Measurements from ENCODE around the gene TPM1. TPM values are rescaled to one million over a fixed set of nuclear protein-coding genes. Genes with fewer than 3 reads are reported as not detected.

The TPM1 gene
- total RNA-seq, 1 donor from 2014 or later: 4,149 TPM

DNA sequence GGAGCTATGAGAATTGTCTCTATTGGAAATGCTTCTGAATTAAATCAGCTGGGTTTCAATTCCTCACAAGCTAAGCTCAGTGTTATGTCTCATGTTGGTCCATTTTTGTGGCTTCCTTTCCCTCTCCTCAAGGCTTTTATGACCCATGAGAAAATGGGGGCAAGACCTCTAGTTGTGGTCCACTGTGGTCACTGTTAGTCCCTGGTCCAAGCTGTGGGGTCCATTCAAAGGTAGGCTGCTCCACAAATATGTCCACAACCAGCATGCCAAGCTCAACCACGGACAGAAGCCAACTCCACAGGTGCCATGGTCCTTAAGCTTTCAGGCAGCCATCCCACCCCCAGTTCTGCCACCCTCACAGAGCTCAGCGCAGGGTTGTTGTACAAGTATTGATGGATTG, 14.9 kb upstream of the TPM1 start:
- H3K9me3 ChIP-seq (ENCODE audit: control insufficient read depth in 3 of 3, low read length in 3 of 3): no peaks in the 10 kb centered on the region
- H3K27me3 ChIP-seq (ENCODE audit: control insufficient read depth in 3 of 3, insufficient read depth in 3 of 3, low read length in 3 of 3): no peaks in the 10 kb centered on the region
- peaks cover 4 to 8% (median 4%) of the 10 kb centered on the region in 3 donors for H3K4me1 ChIP-seq (ENCODE audit: control insufficient read depth in 3 of 3, insufficient read depth in 3 of 3, low read length in 3 of 3)
- H3K4me3 ChIP-seq (ENCODE audit: low read length in 3 of 3): no peak overlapping the region
- no peaks in the 10 kb centered on the region for H3K36me3 ChIP-seq (ENCODE audit: control insufficient read depth in 3 of 3, insufficient read depth in 3 of 3, low read length in 3 of 3)
- H3K9ac ChIP-seq (ENCODE audit: low read depth in 1 of 3, low read length in 3 of 3): no peak overlapping the region
- no peak overlapping the region for H3K27ac ChIP-seq (ENCODE audit: low read depth, low read length)

DNA sequence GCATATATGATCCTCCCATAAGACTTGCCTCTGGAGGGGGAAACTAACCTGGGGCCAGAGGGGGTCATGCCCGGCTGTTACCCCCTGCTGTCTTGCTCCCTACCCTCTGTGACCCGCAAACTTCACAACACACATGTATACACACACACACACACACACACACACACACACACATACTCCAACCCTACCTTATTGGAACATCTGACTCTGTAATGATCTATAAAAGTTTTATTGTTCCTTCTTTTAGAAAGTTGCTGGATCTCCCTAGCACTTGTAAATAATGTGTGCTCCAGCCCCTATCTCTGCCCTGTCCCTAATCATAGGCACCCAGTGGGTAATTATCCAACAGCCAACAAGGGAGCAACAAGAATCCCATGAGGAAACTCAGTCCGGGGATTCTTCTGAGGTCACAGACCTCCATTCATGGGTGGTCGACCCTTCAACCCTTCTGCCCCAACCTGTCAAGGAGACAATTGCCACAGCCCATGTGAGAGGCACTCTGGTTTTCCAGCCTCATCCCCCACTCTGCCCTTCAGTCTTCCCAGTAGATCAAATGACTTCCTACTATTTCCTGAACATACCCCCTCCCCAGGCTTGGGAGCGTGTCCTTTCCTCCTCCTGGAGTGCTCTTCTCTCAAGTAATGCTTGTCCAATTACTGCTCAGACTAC, 14.0 kb upstream of the TPM1 start:
- H3K4me1 ChIP-seq (ENCODE audit: control insufficient read depth in 3 of 3, insufficient read depth in 3 of 3, low read length in 3 of 3): peaks cover 4 to 8% (median 4%) of the 10 kb centered on the region in 3 donors
- no peak overlapping the region for H3K9ac ChIP-seq (ENCODE audit: low read depth in 1 of 3, low read length in 3 of 3)
- H3K27me3 ChIP-seq (ENCODE audit: control insufficient read depth in 3 of 3, insufficient read depth in 3 of 3, low read length in 3 of 3): no peaks in the 10 kb centered on the region
- no peak overlapping the region for H3K27ac ChIP-seq (ENCODE audit: low read depth, low read length)
- H3K36me3 ChIP-seq (ENCODE audit: control insufficient read depth in 3 of 3, insufficient read depth in 3 of 3, low read length in 3 of 3): no peaks in the 10 kb centered on the region
- no peak overlapping the region for H3K4me3 ChIP-seq (ENCODE audit: low read length in 3 of 3)
- H3K9me3 ChIP-seq (ENCODE audit: control insufficient read depth in 3 of 3, low read length in 3 of 3): no peaks in the 10 kb centered on the region

- no peak overlapping the region for H3K9ac ChIP-seq (ENCODE audit: low read depth in 1 of 3, low read length in 3 of 3)
- no peaks in the 10 kb centered on the region for H3K9me3 ChIP-seq (ENCODE audit: control insufficient read depth in 3 of 3, low read length in 3 of 3)
- no peaks in the 10 kb centered on the region for H3K27me3 ChIP-seq (ENCODE audit: control insufficient read depth in 3 of 3, insufficient read depth in 3 of 3, low read length in 3 of 3)
- peak overlapping the region in 2 of 3 donors; percentile 2 to 31 for H3K4me3 ChIP-seq (ENCODE audit: low read length in 3 of 3)
- no peaks in the 10 kb centered on the region for H3K36me3 ChIP-seq (ENCODE audit: control insufficient read depth in 3 of 3, insufficient read depth in 3 of 3, low read length in 3 of 3)
- H3K27ac ChIP-seq (ENCODE audit: low read depth, low read length): no peak overlapping the region
- peaks cover 4 to 11% (median 6%) of the 10 kb centered on the region in 3 donors for H3K4me1 ChIP-seq (ENCODE audit: control insufficient read depth in 3 of 3, insufficient read depth in 3 of 3, low read length in 3 of 3)
These were observed 12.9 kb upstream of the TPM1 start for GRCh38 chr15:63029676-63030075.

GRCh38 chr15:63030101-63030551, 12.4 kb upstream of the TPM1 start:
- no peak overlapping the region for H3K27ac ChIP-seq (ENCODE audit: low read depth, low read length)
- H3K4me1 ChIP-seq (ENCODE audit: control insufficient read depth in 3 of 3, insufficient read depth in 3 of 3, low read length in 3 of 3): peaks cover 4 to 16% (median 10%) of the 10 kb centered on the region in 3 donors
- no peak overlapping the region for H3K9ac ChIP-seq (ENCODE audit: low read depth in 1 of 3, low read length in 3 of 3)
- no peaks in the 10 kb centered on the region for H3K27me3 ChIP-seq (ENCODE audit: control insufficient read depth in 3 of 3, insufficient read depth in 3 of 3, low read length in 3 of 3)
- H3K4me3 ChIP-seq (ENCODE audit: low read length in 3 of 3): peak overlapping the region in 2 of 3 donors; percentile 2 to 31
- H3K36me3 ChIP-seq (ENCODE audit: control insufficient read depth in 3 of 3, insufficient read depth in 3 of 3, low read length in 3 of 3): no peaks in the 10 kb centered on the region
- no peaks in the 10 kb centered on the region for H3K9me3 ChIP-seq (ENCODE audit: control insufficient read depth in 3 of 3, low read length in 3 of 3)

DNA sequence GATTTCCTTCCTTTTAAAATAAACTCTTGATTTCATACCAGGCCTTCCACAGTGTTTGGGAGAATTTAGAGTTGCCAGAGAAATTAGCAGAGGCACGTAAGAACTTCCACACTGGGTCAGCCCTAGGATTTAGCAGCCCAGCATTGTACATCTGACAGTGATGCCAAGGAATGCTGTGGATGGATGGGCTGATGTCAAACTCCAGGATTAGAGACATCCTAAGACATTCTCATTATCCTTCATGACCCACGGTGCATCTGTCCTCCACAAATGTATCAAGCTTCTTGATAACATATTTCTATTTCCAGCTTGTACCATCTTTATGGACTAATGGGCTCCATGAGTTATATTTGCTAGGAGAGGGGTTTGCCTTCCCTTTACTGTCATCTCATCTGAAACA, 8.0 kb upstream of the TPM1 start:
- Histone ChIP-seq H3K27me3 (ENCODE audit: control insufficient read depth in 3 of 3, insufficient read depth in 3 of 3, low read length in 3 of 3) (no peaks in the 10 kb centered on the region), H3K9ac (ENCODE audit: low read depth in 1 of 3, low read length in 3 of 3) (peak overlapping the region in 2 of 3 donors; percentile 34 to 54), H3K36me3 (ENCODE audit: control insufficient read depth in 3 of 3, insufficient read depth in 3 of 3, low read length in 3 of 3) (no peaks in the 10 kb centered on the region), H3K4me1 (ENCODE audit: control insufficient read depth in 3 of 3, insufficient read depth in 3 of 3, low read length in 3 of 3) (peaks cover 4 to 23% (median 13%) of the 10 kb centered on the region in 3 donors), H3K4me3 (ENCODE audit: low read length in 3 of 3) (peak overlapping the region in 1 of 3 donors; percentile 20), H3K27ac (ENCODE audit: low read depth, low read length) (peak overlapping the region; percentile 93), H3K9me3 (ENCODE audit: control insufficient read depth in 3 of 3, low read length in 3 of 3) (no peaks in the 10 kb centered on the region)

DNA sequence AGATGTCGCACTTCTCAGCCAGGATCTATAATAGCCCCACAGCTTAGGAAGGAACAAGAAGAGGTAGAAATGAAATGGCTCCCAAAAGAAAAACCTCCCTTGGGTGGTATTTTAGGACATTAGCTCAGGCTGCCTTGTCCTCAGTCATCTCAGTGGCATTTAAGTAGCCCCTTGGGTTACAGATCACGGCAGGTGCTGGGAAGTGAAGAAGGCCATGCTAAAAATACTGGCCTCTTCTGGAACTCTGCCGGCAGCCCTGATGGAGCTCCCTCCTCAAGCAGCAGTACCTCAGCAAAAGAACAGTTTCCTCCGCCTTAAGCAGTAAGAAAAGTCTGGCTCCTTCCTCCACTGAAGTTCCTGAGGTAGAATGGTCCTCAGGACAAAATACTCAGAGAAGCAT, 7.3 kb upstream of the TPM1 start:
- Histone ChIP-seq H3K4me3 (ENCODE audit: low read length in 3 of 3) (peak overlapping the region in 2 of 3 donors; percentile 20 to 25), H3K27me3 (ENCODE audit: control insufficient read depth in 3 of 3, insufficient read depth in 3 of 3, low read length in 3 of 3) (no peaks in the 10 kb centered on the region), H3K36me3 (ENCODE audit: control insufficient read depth in 3 of 3, insufficient read depth in 3 of 3, low read length in 3 of 3) (no peaks in the 10 kb centered on the region), H3K9ac (ENCODE audit: low read depth in 1 of 3, low read length in 3 of 3) (peak overlapping the region; percentile 55 to 68 (median 60)), H3K4me1 (ENCODE audit: control insufficient read depth in 3 of 3, insufficient read depth in 3 of 3, low read length in 3 of 3) (peaks cover 2 to 22% (median 11%) of the 10 kb centered on the region in 3 donors), H3K27ac (ENCODE audit: low read depth, low read length) (peak overlapping the region; percentile 93), H3K9me3 (ENCODE audit: control insufficient read depth in 3 of 3, low read length in 3 of 3) (no peaks in the 10 kb centered on the region)

DNA sequence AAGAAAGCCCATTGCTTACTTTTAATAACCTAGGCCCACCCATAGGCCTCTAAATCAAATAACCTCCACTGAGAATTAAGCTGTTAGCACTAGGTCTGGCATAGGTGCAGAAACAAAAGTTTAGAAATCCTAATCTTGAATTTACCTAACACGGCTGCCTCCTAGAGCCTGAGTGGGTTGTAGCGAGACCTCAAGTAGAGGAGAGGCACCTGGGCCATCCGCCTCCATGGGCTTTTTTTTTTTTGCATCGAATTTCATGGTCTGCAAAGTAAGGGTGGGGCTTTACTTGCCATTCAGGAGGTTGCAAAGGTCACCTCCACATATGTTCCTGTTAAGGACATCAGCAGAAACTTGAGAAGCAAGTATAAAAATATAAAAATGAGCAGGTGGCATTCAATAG, 6.6 kb upstream of the TPM1 start:
- H3K36me3 ChIP-seq (ENCODE audit: control insufficient read depth in 3 of 3, insufficient read depth in 3 of 3, low read length in 3 of 3): no peaks in the 10 kb centered on the region
- peak overlapping the region in 2 of 3 donors; percentile 55 to 60 for H3K9ac ChIP-seq (ENCODE audit: low read depth in 1 of 3, low read length in 3 of 3)
- H3K4me3 ChIP-seq (ENCODE audit: low read length in 3 of 3): no peak overlapping the region
- H3K4me1 ChIP-seq (ENCODE audit: control insufficient read depth in 3 of 3, insufficient read depth in 3 of 3, low read length in 3 of 3): peaks cover 3 to 27% (median 11%) of the 10 kb centered on the region in 3 donors
- no peaks in the 10 kb centered on the region for H3K9me3 ChIP-seq (ENCODE audit: control insufficient read depth in 3 of 3, low read length in 3 of 3)
- peak overlapping the region; percentile 93 for H3K27ac ChIP-seq (ENCODE audit: low read depth, low read length)
- H3K27me3 ChIP-seq (ENCODE audit: control insufficient read depth in 3 of 3, insufficient read depth in 3 of 3, low read length in 3 of 3): no peaks in the 10 kb centered on the region

DNA sequence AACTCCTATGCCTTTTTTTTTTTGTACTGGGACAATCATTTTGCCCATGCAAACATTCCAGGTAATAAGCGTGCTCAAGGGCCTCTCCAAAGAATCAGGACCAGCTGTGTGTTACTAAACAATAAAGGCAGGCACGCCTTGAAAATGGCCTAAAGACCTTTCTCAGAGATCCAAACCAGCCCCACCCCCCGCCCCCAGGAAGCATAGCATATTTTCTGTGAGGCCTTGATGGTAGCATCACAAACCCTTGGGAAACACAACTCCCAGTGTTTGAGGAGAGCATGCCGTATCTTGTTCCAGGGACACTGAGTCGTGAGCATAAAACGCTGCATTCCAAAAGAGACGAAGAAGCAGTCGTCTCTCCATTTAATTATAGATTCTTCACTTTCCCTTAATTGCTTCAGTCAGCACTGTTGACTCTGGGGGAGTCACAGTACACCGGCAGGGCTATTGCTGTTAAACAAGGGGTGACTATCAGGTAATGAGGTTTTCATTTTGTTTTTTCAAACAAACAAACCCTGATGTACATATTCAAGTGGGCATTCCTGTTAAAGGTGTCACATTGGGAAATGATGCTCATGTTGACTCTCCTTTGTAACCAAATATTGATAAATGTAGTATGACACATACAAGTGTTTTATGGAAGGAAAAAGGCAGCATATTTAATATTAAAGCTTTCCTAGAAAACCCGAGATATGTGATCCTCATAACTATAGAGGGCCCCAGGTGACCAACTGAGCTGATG, 4.4 kb upstream of the TPM1 start:
- H3K9ac ChIP-seq (ENCODE audit: low read depth in 1 of 3, low read length in 3 of 3): no peak overlapping the region
- peaks cover 0 to 3% (median 2%) of the 10 kb centered on the region in 3 donors for H3K27me3 ChIP-seq (ENCODE audit: control insufficient read depth in 3 of 3, insufficient read depth in 3 of 3, low read length in 3 of 3)
- no peak overlapping the region for H3K4me3 ChIP-seq (ENCODE audit: low read length in 3 of 3)
- no peaks in the 10 kb centered on the region for H3K9me3 ChIP-seq (ENCODE audit: control insufficient read depth in 3 of 3, low read length in 3 of 3)
- no peak overlapping the region for H3K27ac ChIP-seq (ENCODE audit: low read depth, low read length)
- H3K4me1 ChIP-seq (ENCODE audit: control insufficient read depth in 3 of 3, insufficient read depth in 3 of 3, low read length in 3 of 3): peaks cover 13 to 33% (median 15%) of the 10 kb centered on the region in 3 donors
- H3K36me3 ChIP-seq (ENCODE audit: control insufficient read depth in 3 of 3, insufficient read depth in 3 of 3, low read length in 3 of 3): no peaks in the 10 kb centered on the region

- H3K4me3 ChIP-seq (ENCODE audit: low read length in 3 of 3): no peak overlapping the region
- peak overlapping the region; percentile 94 for H3K27ac ChIP-seq (ENCODE audit: low read depth, low read length)
- no peak overlapping the region for H3K9ac ChIP-seq (ENCODE audit: low read depth in 1 of 3, low read length in 3 of 3)
- H3K9me3 ChIP-seq (ENCODE audit: control insufficient read depth in 3 of 3, low read length in 3 of 3): no peaks in the 10 kb centered on the region
- H3K4me1 ChIP-seq (ENCODE audit: control insufficient read depth in 3 of 3, insufficient read depth in 3 of 3, low read length in 3 of 3): peaks cover 16 to 38% (median 23%) of the 10 kb centered on the region in 3 donors
- H3K36me3 ChIP-seq (ENCODE audit: control insufficient read depth in 3 of 3, insufficient read depth in 3 of 3, low read length in 3 of 3): peaks cover 0 to 2% (median 2%) of the 10 kb centered on the region in 3 donors
- peaks cover 0 to 11% (median 7%) of the 10 kb centered on the region in 3 donors for H3K27me3 ChIP-seq (ENCODE audit: control insufficient read depth in 3 of 3, insufficient read depth in 3 of 3, low read length in 3 of 3)
These were observed 3.4 kb upstream of the TPM1 start for GRCh38 chr15:63038926-63039673.

All from skeletal muscle tissue (tissue), 4 donors.